Measurements from ENCODE around the gene FMN2. TPM values are rescaled to one million over a fixed set of nuclear protein-coding genes. Genes with fewer than 3 reads are reported as not detected.

FMN2 gene
- total RNA-seq, 4 donors from 2014 or later = 3.6 to 35.5 (median 5.6) TPM

- WGBS, 2 donors (ENCODE audit: low coverage in 1 of 2) = 63 to 72% methylated on average over 1 of the region's 1 CpG
- no peak for TF ChIP-seq POLR2AphosphoS5 (IDR thresholded peaks at IDR 0.05)
- no peak for TF ChIP-seq EP300 (IDR thresholded peaks at IDR 0.05; ENCODE audit: low read depth)
- TF ChIP-seq CTCF (IDR thresholded peaks at IDR 0.05) = no peak
- TF ChIP-seq POLR2A (IDR thresholded peaks at IDR 0.05) = no peak
- intact Hi-C loops (cut with DNase I; ENCODE audit: low total_unique reads) = no loop called here
These were observed 134.4 kb downstream of the FMN2 start for GRCh38 chr1:240226102-240226501.

GRCh38 chr1:240230816-240231215 is 139.1 kb downstream of the FMN2 start:
- in situ Hi-C loops (cut with MboI; ENCODE audit: low pct_ligation_motif_present in 1 of 4, low pct_unique_long_range_greater_than_20kb in 1 of 4, low sequenced_read_pairs in 3 of 4) = no loop called here
- H3K27me3 ChIP-seq = no peaks in the 10 kb centered on the region
- no peak for DNase-seq
- no peaks in the 10 kb centered on the region for H3K4me1 ChIP-seq
- WGBS, 2 donors (ENCODE audit: low coverage in 1 of 2) = 78% methylated on average over 2 of the region's 2 CpGs; no CpG with 5 or more reads in 1 of the 2 donors
- intact Hi-C loops (cut with DNase I; ENCODE audit: low total_unique reads) = no loop called here
- no peaks in the 10 kb centered on the region for H3K36me3 ChIP-seq
- H3K27ac ChIP-seq = no peak overlapping the region
- no peak overlapping the region for H3K4me3 ChIP-seq
- H3K9me3 ChIP-seq = peaks cover 6 to 11% of the 10 kb centered on the region in 2 donors
- TF ChIP-seq EP300 (IDR thresholded peaks at IDR 0.05; ENCODE audit: low read depth) (no peak), CTCF (IDR thresholded peaks at IDR 0.05) (no peak), POLR2AphosphoS5 (IDR thresholded peaks at IDR 0.05) (no peak), POLR2A (IDR thresholded peaks at IDR 0.05) (no peak)

More at GRCh38 chr1:240226102-240226501, 134.4 kb downstream of the FMN2 start:
- Histone ChIP-seq H3K36me3 (no peaks in the 10 kb centered on the region), H3K9me3 (peaks cover 6 to 11% of the 10 kb centered on the region in 2 donors), H3K4me3 (no peak overlapping the region), H3K27me3 (no peaks in the 10 kb centered on the region), H3K4me1 (no peaks in the 10 kb centered on the region), H3K27ac (no peak overlapping the region)
- in situ Hi-C loops (cut with MboI; ENCODE audit: low pct_ligation_motif_present in 1 of 4, low pct_unique_long_range_greater_than_20kb in 1 of 4, low sequenced_read_pairs in 3 of 4) = no loop called here
- DNase-seq = no peak

- Histone ChIP-seq H3K27me3 (no peaks in the 10 kb centered on the region), H3K9me3 (no peaks in the 10 kb centered on the region), H3K4me3 (no peak overlapping the region), H3K27ac (no peak overlapping the region), H3K4me1 (no peaks in the 10 kb centered on the region), H3K36me3 (no peaks in the 10 kb centered on the region)
- TF ChIP-seq CTCF (IDR thresholded peaks at IDR 0.05) = no peak
- TF ChIP-seq POLR2AphosphoS5 (IDR thresholded peaks at IDR 0.05) = no peak
- no peak for TF ChIP-seq EP300 (IDR thresholded peaks at IDR 0.05; ENCODE audit: low read depth)
- TF ChIP-seq POLR2A (IDR thresholded peaks at IDR 0.05) = no peak
- intact Hi-C loops (cut with DNase I; ENCODE audit: low total_unique reads) = no loop called here
- WGBS, 2 donors (ENCODE audit: low coverage in 1 of 2) = 69 to 79% methylated on average over 2 of the region's 2 CpGs
- in situ Hi-C loops (cut with MboI; ENCODE audit: low pct_ligation_motif_present in 1 of 4, low pct_unique_long_range_greater_than_20kb in 1 of 4, low sequenced_read_pairs in 3 of 4) = no loop called here
- no peak for DNase-seq
These were observed 140.8 kb downstream of the FMN2 start for GRCh38 chr1:240232530-240232929.

- DNase-seq = no peak
- no peak for TF ChIP-seq POLR2AphosphoS5 (IDR thresholded peaks at IDR 0.05)
- TF ChIP-seq POLR2A (IDR thresholded peaks at IDR 0.05) = no peak
- TF ChIP-seq CTCF (IDR thresholded peaks at IDR 0.05) = no peak
- no peak for TF ChIP-seq EP300 (IDR thresholded peaks at IDR 0.05; ENCODE audit: low read depth)
- 64 to 78% methylated on average over 2 of the region's 2 CpGs for WGBS, 2 donors (ENCODE audit: low coverage in 1 of 2)
- in situ Hi-C loops (cut with MboI; ENCODE audit: low pct_ligation_motif_present in 1 of 4, low pct_unique_long_range_greater_than_20kb in 1 of 4, low sequenced_read_pairs in 3 of 4) (no loop called here), intact Hi-C loops (cut with DNase I; ENCODE audit: low total_unique reads) (no loop called here)
- Histone ChIP-seq H3K9me3 (no peaks in the 10 kb centered on the region), H3K36me3 (no peaks in the 10 kb centered on the region), H3K27me3 (no peaks in the 10 kb centered on the region), H3K4me3 (no peak overlapping the region), H3K4me1 (no peaks in the 10 kb centered on the region), H3K27ac (no peak overlapping the region)
These were observed 143.0 kb downstream of the FMN2 start for GRCh38 chr1:240234485-240235210.
